ENCODE data around the gene DMD.
"Not testable (repeated sequence)": the region's sequence is repeated elsewhere in the genome, so short reads cannot be mapped to it uniquely, and the experiment has no call there.

Gene DMD

DNA sequence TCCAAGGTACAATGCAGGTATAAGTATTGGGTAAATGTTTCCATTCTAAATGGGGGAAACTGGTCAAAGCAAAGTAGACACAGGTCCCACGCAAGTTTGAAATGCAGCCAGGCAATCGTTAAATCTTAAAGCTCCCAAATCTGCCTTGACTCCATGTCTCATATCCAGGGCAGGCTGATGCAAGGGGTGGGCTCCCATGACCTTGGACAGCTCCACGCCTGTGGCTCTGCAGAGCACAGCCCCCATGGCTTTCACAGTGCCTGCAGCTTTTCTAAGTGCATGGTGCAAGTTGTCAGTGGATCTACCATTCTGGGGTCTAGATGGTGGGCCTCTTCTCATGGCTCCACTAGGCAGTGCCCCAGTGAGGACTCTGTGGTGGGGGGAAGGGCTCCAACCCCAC is 436.4 kb downstream of the DMD start:
- TF ChIP-seq, protein P1, sequence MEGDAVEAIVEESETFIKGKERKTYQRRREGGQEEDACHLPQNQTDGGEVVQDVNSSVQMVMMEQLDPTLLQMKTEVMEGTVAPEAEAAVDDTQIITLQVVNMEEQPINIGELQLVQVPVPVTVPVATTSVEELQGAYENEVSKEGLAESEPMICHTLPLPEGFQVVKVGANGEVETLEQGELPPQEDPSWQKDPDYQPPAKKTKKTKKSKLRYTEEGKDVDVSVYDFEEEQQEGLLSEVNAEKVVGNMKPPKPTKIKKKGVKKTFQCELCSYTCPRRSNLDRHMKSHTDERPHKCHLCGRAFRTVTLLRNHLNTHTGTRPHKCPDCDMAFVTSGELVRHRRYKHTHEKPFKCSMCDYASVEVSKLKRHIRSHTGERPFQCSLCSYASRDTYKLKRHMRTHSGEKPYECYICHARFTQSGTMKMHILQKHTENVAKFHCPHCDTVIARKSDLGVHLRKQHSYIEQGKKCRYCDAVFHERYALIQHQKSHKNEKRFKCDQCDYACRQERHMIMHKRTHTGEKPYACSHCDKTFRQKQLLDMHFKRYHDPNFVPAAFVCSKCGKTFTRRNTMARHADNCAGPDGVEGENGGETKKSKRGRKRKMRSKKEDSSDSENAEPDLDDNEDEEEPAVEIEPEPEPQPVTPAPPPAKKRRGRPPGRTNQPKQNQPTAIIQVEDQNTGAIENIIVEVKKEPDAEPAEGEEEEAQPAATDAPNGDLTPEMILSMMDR (IDR thresholded peaks at IDR 0.05; ENCODE audit: low read depth, low read length), result no peak
- DNase-seq (ENCODE audit: low read depth in 2 of 2), result no peak
- no peak overlapping the region for H3K4me3 ChIP-seq (replicated peaks in 1 of 2; ENCODE audit: low read depth in 2 of 2, low read length in 2 of 2)

DNA sequence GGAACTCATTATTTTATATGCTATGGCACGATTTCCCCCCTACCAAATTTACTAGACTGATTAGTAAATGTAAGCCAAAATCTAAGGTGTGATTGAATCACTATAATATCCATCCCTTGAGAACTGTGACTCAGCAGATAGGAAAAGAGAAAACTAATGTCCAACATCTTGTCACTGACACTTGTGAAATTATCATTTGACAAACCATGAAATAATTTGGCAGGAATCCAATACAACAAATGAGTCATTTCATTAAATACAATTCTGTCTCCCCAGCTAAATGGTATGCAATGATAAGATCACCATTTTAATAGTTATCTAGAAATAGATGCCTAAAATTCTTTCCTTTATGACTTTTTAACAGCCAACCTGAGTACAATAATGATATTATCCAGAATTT is 462.3 kb downstream of the DMD start:
- peak; percentile 11 to 23 for DNase-seq (ENCODE audit: low read depth in 2 of 2)
- TF ChIP-seq, protein P1 (IDR thresholded peaks at IDR 0.05; ENCODE audit: low read depth, low read length), result no peak

DNA sequence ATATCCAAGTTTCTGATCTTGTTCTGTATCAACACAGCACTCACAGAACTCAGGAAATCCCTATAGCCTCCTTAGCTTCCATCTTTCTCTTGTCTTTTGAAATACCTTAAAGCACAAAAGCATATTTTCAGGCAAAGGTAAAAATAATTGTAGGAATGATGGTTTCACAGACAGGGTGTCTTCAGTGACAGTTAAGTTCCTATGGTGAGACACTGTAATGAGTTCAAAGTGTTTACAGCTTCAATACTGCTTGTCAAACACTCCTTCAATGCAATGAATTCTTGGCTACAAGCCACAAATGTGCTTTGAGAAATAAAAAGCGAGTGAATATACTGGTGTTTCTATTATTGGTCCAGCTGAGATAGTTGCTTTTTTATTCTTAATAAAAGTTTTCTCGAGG is 466.0 kb downstream of the DMD start:
- DNase-seq (ENCODE audit: low read depth in 2 of 2), result peak in 1 of 2 donors; percentile 15
- H3K4me3 ChIP-seq (replicated peaks in 1 of 2; ENCODE audit: low read depth in 2 of 2, low read length in 2 of 2), result no peak overlapping the region
- TF ChIP-seq, protein P1 (IDR thresholded peaks at IDR 0.05; ENCODE audit: low read depth, low read length), result no peak

More for the DNA sequence above, 462.3 kb downstream of the DMD start:
- no peak overlapping the region for H3K4me3 ChIP-seq (replicated peaks in 1 of 2; ENCODE audit: low read depth in 2 of 2, low read length in 2 of 2)

DNA sequence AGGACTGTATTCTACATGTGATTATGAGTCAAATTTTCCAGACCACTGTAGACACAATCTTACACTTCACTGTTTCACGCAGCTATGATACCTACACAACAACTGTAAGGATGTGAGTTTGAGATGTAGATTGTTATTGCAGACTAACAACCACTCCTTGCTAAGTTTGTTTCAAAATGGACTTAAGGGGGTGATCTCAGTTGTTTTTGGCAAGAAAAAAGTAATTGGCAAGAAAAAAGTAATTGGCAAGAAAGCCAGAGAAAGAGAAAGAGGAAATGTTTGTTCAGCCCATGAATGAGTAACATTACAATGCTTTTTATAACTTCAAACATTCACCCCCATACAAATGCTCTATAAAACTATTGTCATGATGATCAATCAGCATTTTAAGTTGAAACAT is 466.4 kb downstream of the DMD start:
- peak; percentile 52 to 56 for DNase-seq (ENCODE audit: low read depth in 2 of 2)
- TF ChIP-seq, protein P1 (IDR thresholded peaks at IDR 0.05; ENCODE audit: low read depth, low read length), result no peak
- no peak overlapping the region for H3K4me3 ChIP-seq (replicated peaks in 1 of 2; ENCODE audit: low read depth in 2 of 2, low read length in 2 of 2)

DNA sequence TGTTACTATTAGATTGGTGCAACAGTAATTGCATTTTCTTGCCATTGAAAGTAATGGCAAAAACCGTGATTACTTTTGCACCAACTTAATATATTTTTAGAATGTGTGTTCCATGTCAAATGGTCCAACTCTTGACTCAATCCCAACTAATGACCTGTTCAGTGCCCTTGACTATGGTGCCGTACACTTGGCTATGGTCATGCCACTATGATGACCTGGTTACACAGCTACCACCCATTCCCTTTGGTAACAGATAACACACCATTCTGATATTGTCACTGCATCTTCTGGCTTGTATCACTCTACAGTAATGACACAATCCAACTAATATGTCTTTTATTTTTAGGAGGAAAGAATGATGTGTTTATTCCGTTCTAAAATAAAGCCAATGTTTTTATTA is 469.4 kb downstream of the DMD start:
- no peak overlapping the region for H3K4me3 ChIP-seq (replicated peaks in 1 of 2; ENCODE audit: low read depth in 2 of 2, low read length in 2 of 2)
- DNase-seq (ENCODE audit: low read depth in 2 of 2), result no peak
- TF ChIP-seq, protein P1 (IDR thresholded peaks at IDR 0.05; ENCODE audit: low read depth, low read length), result no peak

DNA sequence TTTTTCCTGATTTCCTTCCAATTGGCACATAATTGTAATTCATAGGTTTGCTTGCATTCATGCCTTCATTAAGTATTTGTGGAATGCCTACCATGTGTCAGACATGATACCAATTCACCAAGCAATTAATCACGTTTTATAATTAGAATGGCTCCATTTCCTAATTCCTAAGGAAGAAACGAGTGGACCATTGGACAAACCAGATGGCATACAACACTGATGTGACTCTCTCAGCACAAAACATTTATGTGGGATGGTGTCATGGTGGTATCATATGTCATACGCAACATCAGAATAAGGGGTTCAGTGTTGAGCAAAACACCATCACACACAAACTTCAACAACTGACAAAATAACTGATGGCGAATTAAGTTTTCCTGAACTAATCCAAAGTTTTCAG is 502.8 kb downstream of the DMD start:
- TF ChIP-seq, protein P1 (IDR thresholded peaks at IDR 0.05; ENCODE audit: low read depth, low read length), result no peak
- no peak for DNase-seq (ENCODE audit: low read depth in 2 of 2)
- no peak overlapping the region for H3K4me3 ChIP-seq (replicated peaks in 1 of 2; ENCODE audit: low read depth in 2 of 2, low read length in 2 of 2)

DNA sequence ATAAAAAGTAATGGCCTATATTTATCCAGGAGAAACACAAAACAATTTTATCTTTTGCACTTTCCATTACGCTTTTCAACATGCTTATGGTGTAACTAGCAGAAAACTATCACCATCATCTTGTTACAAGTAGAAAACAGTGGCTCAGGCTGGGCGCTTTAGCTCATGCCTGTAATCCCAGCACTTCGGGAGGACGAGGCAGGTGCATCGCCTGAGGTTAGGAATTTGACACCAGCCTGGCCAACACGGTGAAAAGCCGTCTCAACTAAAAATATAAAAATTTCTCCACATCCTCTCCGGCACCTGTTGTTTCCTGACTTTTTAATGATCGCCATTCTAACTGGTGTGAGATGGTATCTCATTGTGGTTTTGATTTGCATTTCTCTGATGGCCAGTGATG is 506.0 kb downstream of the DMD start:
- not testable (repeated sequence) for DNase-seq (ENCODE audit: low read depth in 2 of 2); H3K4me3 ChIP-seq (replicated peaks in 1 of 2; ENCODE audit: low read depth in 2 of 2, low read length in 2 of 2)
